Colonic mucosa (tissue), 4 donors: ENCODE data around the gene IFITM10. TPM values are rescaled to one million over a fixed set of nuclear protein-coding genes. Genes with fewer than 3 reads are reported as not detected.

Experiments used
- DNase-seq: peaks from one replicate; pipeline ENCODE4 v3.0.0-alpha.2; 2020
- H3K27ac ChIP-seq: fragments of 200-600 bp; one replicate; pipeline ENCODE4 v1.8.0; 2021
- H3K27me3 ChIP-seq: fragments of 200-600 bp; one replicate; pipeline ENCODE4 v1.8.0; 2021
- H3K36me3 ChIP-seq: fragments of 200-600 bp; one replicate; pipeline ENCODE4 v1.8.0; 2021
- H3K4me1 ChIP-seq: fragments of 200-600 bp; one replicate; pipeline ENCODE4 v1.8.0; 2021; ENCODE audit warnings: mild to moderate bottlenecking
- H3K4me3 ChIP-seq: fragments of 200-600 bp; one replicate; pipeline ENCODE4 v1.8.0; 2021
- H3K9ac ChIP-seq, 2 donors: one replicate each; pipeline ENCODE4 v1.7.0; 2013; ENCODE audit warnings: control low read depth in 2 of 2, low read depth in 2 of 2, low read length in 2 of 2
- H3K9me3 ChIP-seq: fragments of 200-600 bp; one replicate; pipeline ENCODE4 v1.8.0; 2021
- CTCF ChIP-seq: fragments of 200-600 bp; IDR thresholded peaks from one replicate; pipeline ENCODE4 v1.8.0; 2022; ENCODE audit warnings: antibody characterized with exemption, mild to moderate bottlenecking
- intact Hi-C: fragments of 100-400 bp; cut with DNase I; formaldehyde crosslinking; loops from one replicate; pipeline ENCODE4 v1.14.1; 2022
- total RNA-seq, 2 donors: library from RNA; stranded (reverse); fragmentation: NEBNext Ultra II Directional in 1 of 2; extraction: Animal tissue kit (Norgen Biotek cat#: 25700) in 1 of 2; gene quantifications; one replicate each; pipeline ENCODE4 v1.2.1, GENCODE V29; 2021
- donor health status: healthy.
- donor health status: DM: no; HTN: no; CAD: no.
- donor health status: DM: no; HTN: no; CAD: no.

Gene IFITM10
- total RNA-seq, 2 donors from 2014 or later: 0.42 to 1.1 TPM

DNA sequence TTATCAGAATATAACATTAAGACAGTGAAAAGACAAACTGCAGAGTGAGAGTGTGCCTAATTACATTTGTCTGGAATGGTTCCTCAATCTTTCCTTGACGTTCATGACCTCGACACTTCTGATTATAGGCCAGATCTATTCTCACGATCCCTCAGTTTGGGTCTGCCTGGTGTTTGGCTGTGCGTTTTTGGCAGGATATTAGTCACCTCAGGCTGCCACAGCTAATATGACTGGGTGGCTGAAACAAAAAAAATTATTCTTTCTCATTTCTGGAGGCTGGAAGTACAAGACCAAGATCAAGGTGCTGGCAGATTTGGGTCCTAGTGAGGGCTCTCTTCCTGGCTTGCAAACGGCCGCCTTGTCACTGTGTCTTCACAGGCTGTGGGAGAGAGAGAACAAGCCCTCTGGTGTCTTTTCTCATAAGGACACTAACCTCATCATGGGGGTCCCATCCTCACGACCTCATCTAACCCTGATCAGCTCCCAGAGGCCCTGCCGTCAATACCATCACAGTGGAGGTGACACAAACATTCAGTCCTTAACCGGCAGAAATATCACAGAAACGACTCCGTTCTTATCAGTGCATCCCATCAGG, 23.2 kb downstream of the IFITM10 start:
- no peak for DNase-seq
- no peak overlapping the region for H3K4me3 ChIP-seq
- H3K27me3 ChIP-seq: no peaks in the 10 kb centered on the region
- no peaks in the 10 kb centered on the region for H3K4me1 ChIP-seq
- no peak for TF ChIP-seq CTCF
- no peaks in the 10 kb centered on the region for H3K9me3 ChIP-seq
- no peak overlapping the region for H3K27ac ChIP-seq
- intact Hi-C loops: no loop called here
- H3K36me3 ChIP-seq: no peaks in the 10 kb centered on the region
- no peak overlapping the region for H3K9ac ChIP-seq

- Histone ChIP-seq H3K27me3 (no peaks in the 10 kb centered on the region), H3K9ac (no peak overlapping the region), H3K27ac (no peak overlapping the region), H3K4me1 (no peaks in the 10 kb centered on the region), H3K36me3 (no peaks in the 10 kb centered on the region), H3K4me3 (no peak overlapping the region), H3K9me3 (no peaks in the 10 kb centered on the region)
- intact Hi-C loops: no loop called here
- DNase-seq: no peak
- TF ChIP-seq CTCF: no peak
These were observed 30.6 kb downstream of the IFITM10 start for GRCh38 chr11:1719781-1720180.

GRCh38 chr11:1718326-1718725, 32.1 kb downstream of the IFITM10 start:
- Histone ChIP-seq H3K36me3 (no peaks in the 10 kb centered on the region), H3K9ac (no peak overlapping the region), H3K4me1 (no peaks in the 10 kb centered on the region), H3K4me3 (no peak overlapping the region), H3K27me3 (no peaks in the 10 kb centered on the region), H3K9me3 (no peaks in the 10 kb centered on the region), H3K27ac (no peak overlapping the region)
- DNase-seq: no peak
- intact Hi-C loops: no loop called here
- TF ChIP-seq CTCF: no peak

DNA sequence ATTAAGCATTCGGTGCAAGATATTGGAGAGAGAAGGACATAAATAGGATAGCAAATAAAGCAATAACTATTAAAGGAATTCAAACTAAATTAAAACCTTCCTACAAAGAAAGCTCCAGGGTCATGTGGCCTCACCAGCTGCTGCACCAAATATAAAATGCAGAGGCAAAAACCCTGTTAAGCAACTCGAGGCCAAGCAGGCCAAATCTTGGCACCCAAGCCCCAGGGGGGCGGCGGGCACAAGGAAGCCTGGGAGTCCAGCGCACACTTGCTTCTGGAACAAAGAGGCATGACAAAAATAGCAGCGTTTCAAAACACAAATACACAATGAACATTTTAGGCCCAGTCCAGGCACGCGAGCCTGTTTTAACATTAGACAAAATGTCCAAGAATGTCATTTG, 32.6 kb downstream of the IFITM10 start:
- H3K27ac ChIP-seq: no peak overlapping the region
- H3K4me3 ChIP-seq: no peak overlapping the region
- H3K4me1 ChIP-seq: no peaks in the 10 kb centered on the region
- TF ChIP-seq CTCF: no peak
- no peaks in the 10 kb centered on the region for H3K27me3 ChIP-seq
- DNase-seq: no peak
- no peaks in the 10 kb centered on the region for H3K9me3 ChIP-seq
- H3K9ac ChIP-seq: no peak overlapping the region
- no peaks in the 10 kb centered on the region for H3K36me3 ChIP-seq
- intact Hi-C loops: no loop called here

- Histone ChIP-seq H3K9me3 (no peaks in the 10 kb centered on the region), H3K9ac (no peak overlapping the region), H3K27ac (no peak overlapping the region), H3K4me1 (no peaks in the 10 kb centered on the region), H3K36me3 (no peaks in the 10 kb centered on the region), H3K4me3 (no peak overlapping the region), H3K27me3 (no peaks in the 10 kb centered on the region)
- no peak for DNase-seq
- intact Hi-C loops: no loop called here
- TF ChIP-seq CTCF: no peak
These were observed 35.2 kb downstream of the IFITM10 start for GRCh38 chr11:1714908-1715885.
